NCI-H2227 (cell line): ENCODE data around the gene TSPEAR.
A peak's percentile ranks its signal among the peaks of the same experiment; 100 is the strongest.
"Not testable (repeated sequence)": the region's sequence is repeated elsewhere in the genome, so short reads cannot be mapped to it uniquely, and the experiment has no call there.

Experiments
- DNase-seq: peaks from one replicate; lab custom pipeline; 2025; ENCODE audit not compliant: unreplicated experiment; lab: John Stamatoyannopoulos, UW

The TSPEAR gene

DNA sequence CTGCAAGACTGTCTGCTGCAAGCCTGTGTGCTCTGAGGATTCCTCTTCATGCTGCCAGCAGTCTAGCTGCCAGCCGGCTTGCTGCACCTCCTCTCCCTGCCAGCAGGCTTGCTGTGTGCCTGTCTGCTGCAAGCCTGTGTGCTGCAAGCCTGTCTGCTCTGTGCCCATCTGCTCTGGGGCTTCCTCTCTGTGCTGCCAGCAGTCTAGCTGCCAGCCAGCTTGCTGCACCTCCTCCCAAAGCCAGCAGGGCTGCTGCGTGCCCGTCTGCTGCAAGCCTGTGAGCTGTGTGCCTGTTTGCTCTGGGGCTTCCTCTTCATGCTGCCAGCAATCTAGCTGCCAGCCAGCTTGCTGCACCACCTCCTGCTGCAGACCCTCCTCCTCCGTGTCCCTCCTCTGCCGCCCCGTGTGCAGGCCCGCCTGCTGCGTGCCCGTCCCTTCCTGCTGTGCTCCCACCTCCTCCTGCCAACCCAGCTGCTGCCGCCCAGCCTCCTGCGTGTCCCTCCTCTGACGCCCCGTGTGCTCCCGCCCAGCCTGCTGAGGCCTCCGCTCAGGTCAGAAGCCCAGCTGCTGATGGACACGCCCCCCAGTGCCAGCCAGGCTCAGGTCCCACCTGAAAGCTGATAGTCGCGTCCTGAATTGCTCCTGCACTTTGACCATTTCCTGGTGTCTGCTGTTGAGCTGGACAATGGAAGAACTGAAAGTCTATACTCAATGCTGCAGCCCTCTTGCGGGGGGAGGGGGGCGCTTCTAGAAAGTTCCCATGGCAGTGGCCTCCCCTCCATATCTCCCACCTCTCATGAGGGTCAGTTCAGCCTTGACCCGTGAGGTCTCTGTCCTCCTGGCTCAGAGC lies 136.7 kb downstream of the TSPEAR start:
- DNase-seq, result peak; percentile 61

DNA sequence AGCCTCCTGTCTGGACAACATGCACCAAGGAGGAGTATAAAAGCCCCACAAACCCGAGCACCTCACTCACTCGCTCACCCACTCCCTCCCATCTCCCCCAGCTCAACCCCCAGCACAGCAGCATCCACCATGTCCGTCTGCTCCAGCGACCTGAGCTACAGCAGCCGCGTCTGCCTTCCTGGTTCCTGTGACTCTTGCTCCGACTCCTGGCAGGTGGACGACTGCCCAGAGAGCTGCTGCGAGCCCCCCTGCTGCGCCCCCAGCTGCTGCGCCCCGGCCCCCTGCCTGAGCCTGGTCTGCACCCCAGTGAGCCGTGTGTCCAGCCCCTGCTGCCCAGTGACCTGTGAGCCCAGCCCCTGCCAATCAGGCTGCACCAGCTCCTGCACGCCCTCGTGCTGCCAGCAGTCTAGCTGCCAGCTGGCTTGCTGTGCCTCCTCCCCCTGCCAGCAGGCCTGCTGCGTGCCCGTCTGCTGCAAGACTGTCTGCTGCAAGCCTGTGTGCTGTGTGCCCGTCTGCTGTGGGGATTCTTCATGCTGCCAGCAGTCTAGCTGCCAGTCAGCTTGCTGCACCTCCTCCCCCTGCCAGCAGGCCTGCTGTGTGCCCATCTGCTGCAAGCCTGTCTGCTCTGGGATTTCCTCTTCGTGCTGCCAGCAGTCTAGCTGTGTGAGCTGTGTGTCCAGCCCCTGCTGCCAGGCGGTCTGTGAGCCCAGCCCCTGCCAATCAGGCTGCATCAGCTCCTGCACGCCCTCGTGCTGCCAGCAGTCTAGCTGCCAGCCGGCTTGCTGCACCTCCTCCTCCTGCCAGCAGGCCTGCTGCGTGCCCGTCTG lies 137.5 kb downstream of the TSPEAR start, which contains the start of gene KRTAP10-4:
Gene KRTAP10-4, plus strand, starts transcription at position 100 of the 827 bp plus-strand sequence. Its CDS starts 30 bp downstream, at position 130.
- not testable (repeated sequence) for DNase-seq

DNA sequence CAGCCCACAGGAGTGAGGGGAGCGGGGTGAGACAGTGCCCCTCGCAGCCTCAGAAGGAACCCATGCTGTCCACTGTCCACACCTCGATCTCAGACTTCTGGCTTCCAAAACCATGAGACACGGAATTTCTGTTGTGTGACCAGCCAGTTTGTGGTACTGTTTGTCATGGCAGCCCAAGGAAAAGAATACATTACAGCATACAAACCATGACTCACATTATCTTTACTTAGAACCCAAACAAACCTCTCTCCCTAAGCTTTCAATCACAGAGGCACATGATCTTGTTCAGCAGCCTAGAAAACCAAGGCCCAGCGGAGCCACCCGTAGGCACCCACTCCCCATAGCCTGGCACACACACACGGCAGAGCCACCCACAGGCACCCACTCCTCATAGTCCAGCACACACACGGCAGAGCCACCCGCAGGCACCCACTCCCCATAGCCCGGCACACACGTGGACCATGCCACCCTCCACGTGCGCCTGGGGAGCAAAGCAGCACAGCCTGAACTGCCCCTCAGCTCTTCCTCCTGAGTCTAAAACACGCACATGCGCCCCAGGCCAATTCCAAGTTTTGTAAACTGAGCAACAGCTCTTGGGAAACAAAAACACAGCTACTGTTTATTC lies 138.3 kb downstream of the TSPEAR start:
- DNase-seq, result no peak

DNA sequence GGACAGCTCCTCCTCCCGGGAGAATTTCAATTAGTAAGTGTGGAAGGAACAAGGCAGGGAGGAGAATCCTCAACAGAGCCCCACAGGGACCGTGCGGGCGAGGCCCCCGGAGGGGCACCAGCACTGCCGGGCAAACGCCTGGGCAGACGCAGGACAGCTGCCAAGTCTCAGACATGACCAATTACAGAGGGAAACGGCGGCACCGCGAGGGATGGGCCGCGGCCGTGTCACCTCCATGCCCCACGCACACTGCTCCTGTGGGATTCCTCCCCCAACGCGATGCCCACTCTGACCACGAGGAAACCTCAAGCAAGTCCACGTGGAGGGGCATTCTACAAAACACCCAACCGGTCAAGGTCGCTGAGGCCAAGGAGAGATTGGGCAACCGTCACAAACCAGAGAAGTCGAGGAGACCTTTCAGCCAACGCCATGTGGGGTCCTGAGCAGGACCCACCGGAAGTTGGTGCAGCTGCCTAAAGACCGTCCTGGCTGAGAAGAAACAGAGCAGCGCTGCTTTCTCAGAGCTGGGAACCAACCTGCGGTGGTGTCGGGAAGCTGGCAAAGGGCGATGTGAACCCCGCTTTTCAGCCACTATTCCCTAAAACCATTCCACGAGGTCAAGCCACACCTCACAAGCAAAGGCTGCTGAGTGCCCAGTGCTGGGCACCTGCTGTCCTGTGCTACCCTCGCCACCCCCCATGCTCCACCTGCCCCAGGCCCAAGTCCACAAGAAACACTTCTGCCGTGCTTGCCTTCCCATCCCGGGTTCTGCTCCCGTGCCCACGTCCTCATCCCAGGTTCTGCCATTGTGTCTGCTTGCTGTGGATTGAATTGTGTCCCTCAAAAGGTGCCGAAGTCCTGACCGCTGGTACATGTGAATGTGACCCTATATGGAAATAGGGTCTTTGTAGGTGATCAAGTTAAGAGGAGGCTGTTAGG lies 139.3 kb downstream of the TSPEAR start:
- DNase-seq, result no peak

DNA sequence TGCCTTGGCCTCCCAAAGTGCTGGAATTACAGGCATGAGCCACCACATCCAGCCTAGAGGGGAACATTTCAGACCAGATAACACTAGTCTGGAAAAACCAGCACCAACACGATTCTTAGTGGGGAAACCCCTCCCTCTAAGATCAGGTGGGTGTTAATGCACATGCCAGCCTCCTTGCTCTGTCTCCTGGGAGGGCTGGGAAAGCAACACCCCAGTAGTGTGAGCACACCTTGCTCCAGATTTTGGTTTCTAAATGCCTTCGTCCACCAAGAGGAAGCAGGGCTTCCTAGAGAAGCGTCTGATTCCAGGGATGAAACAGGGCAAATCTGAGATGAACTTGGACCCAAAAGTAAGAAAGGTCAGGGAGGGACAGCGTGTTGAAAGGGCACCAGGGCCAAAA lies 140.1 kb downstream of the TSPEAR start:
- no peak for DNase-seq

DNA sequence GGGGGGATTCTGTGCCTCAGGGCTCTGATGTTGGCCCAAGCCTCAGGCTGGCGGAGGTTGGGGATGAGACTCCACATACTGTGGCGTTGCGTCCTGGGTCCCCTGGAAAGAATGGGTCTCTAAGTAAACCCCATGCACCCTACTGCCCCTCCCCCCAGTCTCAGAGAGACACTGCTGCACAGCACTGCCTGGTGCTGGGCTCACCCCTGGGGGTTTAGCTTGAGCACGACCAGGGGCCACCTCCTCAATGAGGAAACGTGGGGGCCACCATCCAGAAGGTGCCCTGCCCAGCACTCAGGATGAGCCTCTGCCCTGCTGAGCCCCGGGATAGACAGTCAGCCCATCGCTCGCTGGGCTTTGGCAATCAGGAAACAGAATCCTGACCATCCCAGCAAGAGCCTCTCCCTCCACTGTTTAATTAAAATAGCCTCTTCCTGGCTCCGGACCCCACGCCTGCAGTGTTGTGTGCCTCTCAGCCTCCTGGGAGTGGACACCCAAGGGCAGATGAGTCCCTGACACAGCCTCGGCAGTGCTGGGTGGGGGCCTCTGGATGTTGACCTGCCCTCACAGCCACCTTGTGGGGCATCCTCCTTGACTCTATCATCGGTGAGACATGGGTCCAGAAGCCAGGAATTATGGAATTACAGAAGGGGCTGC lies 141.4 kb downstream of the TSPEAR start:
- DNase-seq, result no peak

DNA sequence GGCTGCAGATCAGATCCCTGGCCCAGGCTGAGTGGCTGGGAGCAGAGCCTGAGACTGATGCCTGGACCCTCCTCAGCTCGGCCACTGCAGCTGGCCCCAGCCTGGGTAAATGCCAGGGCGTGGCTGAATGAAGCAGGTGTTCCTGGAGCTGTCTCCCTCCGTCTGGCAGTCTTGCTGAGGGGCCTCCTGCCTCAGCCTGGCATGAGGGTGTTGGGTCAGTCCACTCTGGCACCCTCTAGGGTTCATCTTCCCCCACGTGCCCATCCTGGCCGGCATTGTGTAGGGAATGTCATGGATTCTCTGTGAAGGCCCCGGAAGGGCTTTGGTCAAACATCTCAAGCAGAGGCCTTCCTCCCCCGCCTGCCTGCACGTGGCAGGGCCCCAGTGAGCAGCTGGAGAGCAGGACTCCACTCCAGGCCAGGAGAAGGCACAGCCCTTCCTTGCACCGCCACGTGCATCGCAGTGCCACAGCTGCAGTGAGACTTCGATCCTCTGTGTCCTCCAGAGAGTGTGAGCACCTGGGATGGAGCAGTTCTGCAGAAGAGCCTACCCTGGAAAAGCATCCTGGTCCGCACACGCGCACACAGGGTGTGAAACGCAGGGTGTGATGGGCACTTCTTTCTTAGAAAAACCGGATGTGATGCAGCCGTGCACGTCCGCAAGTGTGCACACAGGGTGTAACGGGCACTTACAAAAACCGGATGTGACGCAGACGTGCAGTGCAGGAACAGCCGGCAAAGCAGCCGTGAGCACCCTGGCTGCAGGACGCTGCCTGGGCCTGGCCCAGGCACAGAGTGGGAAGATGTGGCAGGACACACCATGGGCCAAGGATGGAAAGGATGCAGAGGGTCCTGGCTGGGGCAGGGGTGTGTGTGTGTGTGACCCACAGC lies 142.5 kb downstream of the TSPEAR start:
- no peak for DNase-seq

DNA sequence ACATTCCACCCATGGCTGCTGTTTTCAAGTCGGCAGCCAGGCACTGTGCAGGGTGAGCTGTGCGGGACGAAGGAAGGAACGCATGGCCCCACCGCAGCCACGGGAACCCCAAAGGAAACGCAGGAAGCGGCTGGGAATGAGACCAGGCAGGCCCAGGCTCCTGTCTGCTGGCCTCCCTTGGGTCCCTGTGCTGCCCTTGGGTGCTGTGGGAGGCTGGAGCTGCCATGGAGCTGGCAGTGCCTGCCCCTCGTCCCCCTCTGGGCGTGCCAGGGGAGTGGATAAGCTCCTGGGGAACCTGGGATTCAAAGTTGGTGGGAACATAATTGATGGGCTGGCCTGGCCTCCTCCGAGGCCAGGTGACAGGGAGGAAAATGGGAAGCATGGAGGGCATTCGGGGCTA lies 143.1 kb downstream of the TSPEAR start:
- DNase-seq, result no peak

DNA sequence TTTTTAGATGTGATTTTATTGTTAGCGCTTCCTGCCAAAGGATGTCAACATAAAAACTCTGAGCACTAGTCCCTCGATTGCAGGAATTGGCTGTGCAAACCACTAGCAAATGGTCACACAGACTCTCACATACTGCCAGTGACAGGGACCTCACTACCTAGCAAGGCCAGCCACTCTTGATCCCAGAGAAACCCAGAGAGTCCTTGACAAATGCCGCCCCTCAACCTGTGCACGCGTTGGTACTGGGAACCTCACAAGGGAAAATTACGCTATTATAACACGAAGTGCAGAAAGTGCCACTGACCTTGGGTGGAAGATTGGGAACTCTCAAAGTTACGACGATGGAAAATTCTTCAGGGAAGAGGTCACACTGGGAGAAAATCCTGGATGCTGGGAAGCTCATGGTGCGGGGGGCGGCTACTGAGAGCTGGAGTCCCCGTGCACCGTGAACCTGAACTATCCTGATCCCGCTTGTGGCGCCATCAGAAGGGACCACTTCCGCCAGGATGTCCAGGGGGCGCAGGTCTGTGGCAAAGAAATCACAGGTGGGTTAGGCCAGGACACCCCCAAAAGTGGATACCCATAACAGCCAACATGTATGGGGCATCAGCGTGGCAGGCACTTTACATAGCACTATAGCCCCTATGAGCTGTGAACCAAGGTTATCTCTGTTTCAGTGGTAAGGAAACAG lies 143.7 kb downstream of the TSPEAR start:
- no peak for DNase-seq

DNA sequence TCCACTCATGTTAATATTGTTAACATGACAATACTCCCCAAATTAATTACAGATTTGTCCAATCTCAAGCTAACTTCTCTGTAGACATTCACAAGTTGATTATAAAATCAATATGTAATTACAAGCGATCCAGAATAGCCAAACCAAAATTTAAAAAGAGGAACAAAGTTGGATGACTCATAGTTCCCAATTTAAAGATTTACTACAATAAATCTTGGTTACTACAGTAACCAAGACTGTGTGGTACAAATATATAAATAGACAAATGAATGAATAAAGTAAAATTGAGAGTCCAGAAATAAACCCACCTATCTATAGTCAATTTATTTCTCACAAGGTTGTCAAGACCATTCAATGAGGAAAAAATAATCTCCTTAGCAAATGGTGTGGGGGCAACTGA lies 145.0 kb downstream of the TSPEAR start:
- no peak for DNase-seq

DNA sequence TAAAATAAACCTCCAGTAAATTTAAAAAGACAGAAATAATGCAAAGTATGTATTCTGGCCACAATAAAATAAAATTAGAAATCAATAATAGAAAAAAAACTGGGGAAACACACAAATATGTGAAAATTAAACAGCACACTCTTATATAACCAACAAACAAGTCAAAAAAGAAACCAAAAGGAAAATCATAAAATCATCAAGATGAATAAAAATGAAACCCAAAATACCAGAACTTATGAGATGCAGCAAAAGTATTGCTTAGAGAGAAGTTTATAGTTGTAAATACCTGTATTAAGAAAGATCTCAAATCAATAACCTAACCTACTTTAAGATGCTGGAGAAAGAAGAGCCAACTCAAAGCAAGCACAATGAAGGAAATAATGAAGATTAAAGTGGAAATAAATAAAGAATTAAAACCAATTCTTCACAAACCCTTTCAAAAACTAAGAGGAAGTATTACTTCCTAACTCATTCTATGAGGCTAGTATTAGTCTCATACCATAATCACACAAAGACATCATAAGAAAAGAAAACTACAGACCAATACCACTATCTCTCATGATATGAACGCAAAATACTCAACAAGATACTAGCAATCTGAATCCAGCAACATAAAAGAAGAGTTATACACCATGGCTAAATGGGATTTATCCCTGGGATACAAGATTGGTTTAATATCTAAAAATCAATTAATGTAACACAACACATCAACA lies 146.3 kb downstream of the TSPEAR start:
- no peak for DNase-seq

DNA sequence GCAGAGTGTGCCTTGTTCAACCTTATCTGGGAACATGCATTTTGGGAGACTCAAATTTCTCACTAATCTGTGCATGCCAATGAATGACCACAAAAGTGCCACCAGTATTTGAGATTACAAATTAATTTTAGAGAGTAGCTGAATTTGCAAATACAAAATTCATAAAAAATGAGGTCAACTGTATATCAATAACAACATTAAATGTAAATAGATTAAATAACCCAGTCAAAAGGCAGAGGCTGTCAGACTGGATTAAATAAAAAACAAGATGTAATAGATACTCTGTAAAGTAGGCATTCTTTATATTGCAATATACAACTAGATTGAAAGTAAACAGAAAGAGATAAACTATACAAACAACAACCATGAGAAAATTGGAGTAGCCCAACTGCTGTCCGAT lies 147.3 kb downstream of the TSPEAR start:
- no peak for DNase-seq

DNA sequence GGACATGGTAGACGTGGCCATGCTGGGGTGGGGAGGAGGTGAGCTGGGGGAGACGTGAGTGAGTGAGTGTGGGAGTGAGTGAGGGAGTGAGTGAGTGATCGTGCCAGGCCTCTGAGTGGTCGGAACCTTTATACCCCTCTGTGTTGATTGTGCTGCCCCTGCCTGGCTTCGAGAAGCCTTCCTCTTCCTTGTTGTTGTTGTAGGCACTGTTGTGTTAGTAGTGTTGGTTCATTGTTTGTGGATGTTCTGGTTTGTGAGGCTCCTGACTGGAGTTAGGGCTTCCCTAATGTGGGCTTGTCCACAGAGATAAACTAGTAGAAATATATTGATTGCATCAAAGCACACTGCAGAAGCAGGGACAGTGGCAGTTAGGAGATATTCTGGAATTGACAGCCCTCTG lies 152.7 kb downstream of the TSPEAR start, which contains the start of gene KRTAP10-3:
Gene KRTAP10-3, minus strand, starts transcription at position 101 of the 400 bp plus-strand sequence. Its CDS starts 80 bp downstream, at position 21.
- no peak for DNase-seq

DNA sequence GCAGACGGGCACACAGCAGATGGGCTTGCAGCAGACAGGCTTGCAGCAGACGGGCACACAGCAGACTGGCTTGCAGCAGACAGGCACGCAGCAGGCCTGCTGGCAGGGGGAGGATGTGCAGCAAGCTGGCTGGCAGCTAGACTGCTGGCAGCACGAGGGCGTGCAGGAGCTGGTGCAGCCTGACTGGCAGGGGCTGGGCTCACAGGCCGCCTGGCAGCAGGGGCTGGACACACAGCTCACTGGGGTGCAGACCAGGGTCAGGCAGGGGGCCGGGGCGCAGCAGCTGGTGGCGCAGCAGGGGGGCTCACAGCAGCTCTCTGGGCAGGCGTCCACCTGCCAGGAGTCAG lies 153.1 kb downstream of the TSPEAR start:
- DNase-seq, result not testable (repeated sequence)

DNA sequence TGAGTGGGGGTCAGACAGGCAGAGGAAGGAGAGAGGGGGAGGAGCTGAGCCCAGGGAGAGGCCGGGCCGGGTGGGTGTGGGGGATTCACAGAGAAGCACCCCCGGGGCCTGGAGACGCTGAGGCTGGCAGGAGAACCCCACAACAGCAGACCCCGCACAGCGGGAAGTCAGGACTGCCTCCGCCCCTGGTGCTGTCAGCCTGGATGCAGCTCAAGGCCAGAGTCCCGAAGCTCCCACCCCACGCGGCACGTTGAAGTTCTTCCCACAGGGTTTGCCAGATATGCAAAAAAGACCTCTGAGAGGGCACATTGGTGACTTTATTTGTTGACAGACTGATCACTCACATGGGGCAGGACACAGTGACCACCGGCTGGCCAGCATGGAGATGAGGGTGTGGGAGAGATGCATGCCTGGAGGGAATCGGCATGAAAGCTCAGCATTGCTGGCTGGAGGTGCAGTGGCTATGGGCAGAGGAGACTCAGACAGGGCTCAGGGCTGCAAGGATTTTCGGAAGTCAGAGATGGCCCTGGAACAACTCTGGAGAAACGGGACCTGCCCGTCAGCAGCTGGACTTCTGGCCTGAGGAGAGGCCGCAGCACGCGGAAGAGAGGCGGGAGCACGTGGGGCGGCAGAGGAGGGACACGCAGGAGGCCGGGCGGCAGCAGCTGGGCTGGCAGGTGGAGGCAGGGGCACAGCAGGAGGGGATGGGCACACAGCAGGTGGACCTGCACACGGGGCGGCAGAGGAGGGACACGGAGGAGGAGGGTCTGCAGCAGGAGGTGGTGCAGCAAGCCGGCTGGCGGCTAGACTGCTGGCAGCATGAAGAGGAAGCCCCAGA lies 153.7 kb downstream of the TSPEAR start:
- no peak for DNase-seq

DNA sequence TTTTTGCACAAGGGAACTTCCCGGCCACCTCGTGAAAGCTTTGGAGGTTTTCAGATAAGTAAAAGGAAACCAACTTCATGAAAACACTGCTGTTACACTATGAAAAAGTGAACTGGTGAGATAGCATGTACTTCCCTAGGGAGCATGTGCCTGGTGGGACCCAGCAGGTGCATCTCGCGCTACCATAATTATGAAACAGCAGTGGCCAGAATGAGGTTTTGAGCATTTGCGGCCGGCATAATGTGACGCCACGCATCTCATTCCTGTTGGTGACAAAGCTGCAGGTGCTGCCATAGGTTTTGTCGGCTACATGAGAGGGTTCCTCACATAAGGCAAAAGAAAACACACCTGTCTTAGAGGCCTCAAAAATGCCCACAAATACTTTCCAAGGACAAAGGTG lies 154.5 kb downstream of the TSPEAR start:
- no peak for DNase-seq
